ENCODE data around the gene P2RX7. TPM values are rescaled to one million over a fixed set of nuclear protein-coding genes. Genes with fewer than 3 reads are reported as not detected.
A peak's percentile ranks its signal among the peaks of the same experiment; 100 is the strongest.

The P2RX7 gene
- polyA plus RNA-seq, 3 donors, result 12.3 to 66.3 (median 20.5) TPM

DNA sequence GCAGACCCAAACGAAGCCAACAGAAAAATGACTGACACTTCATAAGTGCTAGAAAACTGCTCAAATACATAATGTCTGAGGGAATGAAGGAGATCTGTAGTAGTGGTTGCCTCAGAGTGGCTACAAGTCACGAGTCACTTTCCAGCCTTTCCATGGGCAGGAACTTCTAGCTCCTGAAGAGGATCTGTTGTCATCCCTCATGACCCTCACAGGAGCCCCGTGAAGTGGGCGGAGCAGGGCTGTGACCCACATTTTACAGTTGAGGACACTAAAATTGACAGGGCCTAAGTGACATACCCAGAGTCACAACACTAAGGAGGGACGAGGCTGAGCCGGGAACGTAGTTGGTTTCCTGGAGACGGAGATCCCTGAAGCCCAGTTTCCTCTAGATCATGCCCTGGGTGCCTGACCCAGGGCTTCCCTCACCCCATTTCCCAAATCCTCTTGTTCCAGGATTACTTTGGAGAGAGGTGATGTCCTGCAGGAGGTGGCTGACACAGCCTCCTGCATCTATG is 45.8 kb upstream of the P2RX7 start:
- no peaks in the 10 kb centered on the region for H3K36me3 ChIP-seq (replicated peaks in 1 of 2; ENCODE audit: control insufficient read depth in 1 of 2, insufficient read depth in 2 of 2, low read length in 2 of 2)
- no peak overlapping the region for H3K9ac ChIP-seq (ENCODE audit: insufficient read depth, low read length, poor library complexity, severe bottlenecking)
- Mint-ChIP-seq H3K4me1 (peaks cover 25% of the 10 kb centered on the region), H3K27ac (peak overlapping the region in 1 of 7 donors; percentile 37), H3K4me3 (no peak overlapping the region), H3K9me3 (no peaks in the 10 kb centered on the region), H3K36me3 (no peaks in the 10 kb centered on the region), H3K27me3 (ENCODE audit: low read depth in 3 of 3) (peaks cover 0 to 8% (median 0%) of the 10 kb centered on the region in 3 donors)
- peaks cover 12 to 18% of the 10 kb centered on the region in 2 donors for H3K4me1 ChIP-seq (ENCODE audit: control insufficient read depth in 1 of 2, insufficient read depth in 2 of 2, low read length in 2 of 2)
- H2AFZ ChIP-seq (ENCODE audit: insufficient read depth, low read depth, low read length, poor library complexity, severe bottlenecking), result peak overlapping the region; percentile 56
- TF ChIP-seq, protein P1, sequence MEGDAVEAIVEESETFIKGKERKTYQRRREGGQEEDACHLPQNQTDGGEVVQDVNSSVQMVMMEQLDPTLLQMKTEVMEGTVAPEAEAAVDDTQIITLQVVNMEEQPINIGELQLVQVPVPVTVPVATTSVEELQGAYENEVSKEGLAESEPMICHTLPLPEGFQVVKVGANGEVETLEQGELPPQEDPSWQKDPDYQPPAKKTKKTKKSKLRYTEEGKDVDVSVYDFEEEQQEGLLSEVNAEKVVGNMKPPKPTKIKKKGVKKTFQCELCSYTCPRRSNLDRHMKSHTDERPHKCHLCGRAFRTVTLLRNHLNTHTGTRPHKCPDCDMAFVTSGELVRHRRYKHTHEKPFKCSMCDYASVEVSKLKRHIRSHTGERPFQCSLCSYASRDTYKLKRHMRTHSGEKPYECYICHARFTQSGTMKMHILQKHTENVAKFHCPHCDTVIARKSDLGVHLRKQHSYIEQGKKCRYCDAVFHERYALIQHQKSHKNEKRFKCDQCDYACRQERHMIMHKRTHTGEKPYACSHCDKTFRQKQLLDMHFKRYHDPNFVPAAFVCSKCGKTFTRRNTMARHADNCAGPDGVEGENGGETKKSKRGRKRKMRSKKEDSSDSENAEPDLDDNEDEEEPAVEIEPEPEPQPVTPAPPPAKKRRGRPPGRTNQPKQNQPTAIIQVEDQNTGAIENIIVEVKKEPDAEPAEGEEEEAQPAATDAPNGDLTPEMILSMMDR (IDR thresholded peaks at IDR 0.05), result no peak
- intact Hi-C loops (cut with micrococcal nuclease), result no loop called here
- no peaks in the 10 kb centered on the region for H3K9me3 ChIP-seq (replicated peaks in 1 of 2; ENCODE audit: control insufficient read depth in 1 of 2, insufficient read depth in 1 of 2, low read length in 2 of 2)
- H3K27ac ChIP-seq (ENCODE audit: low read depth in 1 of 2, low read length in 2 of 2), result peak overlapping the region in 1 of 2 donors; percentile 12
- 87% methylated on average over 3 of the region's 8 CpGs for WGBS (ENCODE audit: insufficient coverage)
- H4K20me1 ChIP-seq (ENCODE audit: insufficient read depth, low read length), result no peaks in the 10 kb centered on the region
- H3K4me2 ChIP-seq (replicated peaks; ENCODE audit: extremely low read depth, low read length, poor library complexity, severe bottlenecking), result no peak overlapping the region
- H3K79me2 ChIP-seq (ENCODE audit: insufficient read depth, low read length), result no peaks in the 10 kb centered on the region
- H3K27me3 ChIP-seq (ENCODE audit: control insufficient read depth in 2 of 2, insufficient read depth in 2 of 2, low read length in 2 of 2), result no peaks in the 10 kb centered on the region
- DNase-seq, result no peak
- no peak overlapping the region for H3K4me3 ChIP-seq (replicated peaks in 1 of 3; ENCODE audit: low read depth in 2 of 3, low read length in 3 of 3)

DNA sequence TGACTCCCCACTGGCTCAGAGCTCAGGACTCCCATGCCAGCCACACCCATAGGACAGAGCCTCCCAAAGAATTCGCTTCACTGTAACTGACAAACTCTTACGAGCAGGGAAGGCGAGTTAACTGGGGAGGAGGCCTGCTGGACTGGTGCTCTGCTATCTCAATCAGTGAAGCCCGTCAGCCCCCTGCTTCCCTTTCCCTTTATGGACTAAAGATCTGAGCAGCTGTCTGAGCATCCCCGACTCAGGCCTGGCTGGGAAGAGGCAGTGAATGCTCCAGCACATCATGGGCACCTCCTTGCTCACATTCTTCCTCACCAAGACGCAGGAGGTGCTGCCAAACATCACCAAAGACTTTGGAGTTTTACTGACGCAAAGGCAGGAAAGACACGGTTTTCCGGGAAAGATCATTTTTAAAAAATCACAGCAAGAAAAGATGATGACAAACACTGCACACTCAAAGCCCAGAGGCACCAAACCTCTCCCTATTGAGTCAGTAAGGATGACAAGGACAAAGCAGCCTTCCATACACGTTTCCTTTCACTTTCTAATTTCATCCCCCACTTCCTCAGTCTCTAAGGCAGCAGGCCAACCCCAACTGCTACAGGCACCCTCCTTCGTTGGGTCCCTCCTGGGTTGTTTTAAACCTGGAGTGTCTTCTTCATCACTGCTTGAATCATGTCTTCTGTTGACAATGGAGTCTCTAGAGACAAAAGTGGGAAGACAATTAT is 45.0 kb upstream of the P2RX7 start:
- Mint-ChIP-seq H3K27ac (peak overlapping the region; percentile 36 to 79 (median 74)), H3K27me3 (ENCODE audit: low read depth in 3 of 3) (peaks cover 0 to 8% (median 0%) of the 10 kb centered on the region in 3 donors), H3K36me3 (no peaks in the 10 kb centered on the region), H3K4me3 (peak overlapping the region in 1 of 2 donors; percentile 85), H3K4me1 (peaks cover 29% of the 10 kb centered on the region), H3K9me3 (no peaks in the 10 kb centered on the region)
- Histone ChIP-seq H3K4me1 (ENCODE audit: control insufficient read depth in 1 of 2, insufficient read depth in 2 of 2, low read length in 2 of 2) (peaks cover 14 to 20% of the 10 kb centered on the region in 2 donors), H3K27me3 (ENCODE audit: control insufficient read depth in 2 of 2, insufficient read depth in 2 of 2, low read length in 2 of 2) (no peaks in the 10 kb centered on the region), H3K4me3 (replicated peaks in 1 of 3; ENCODE audit: low read depth in 2 of 3, low read length in 3 of 3) (no peak overlapping the region), H3K36me3 (replicated peaks in 1 of 2; ENCODE audit: control insufficient read depth in 1 of 2, insufficient read depth in 2 of 2, low read length in 2 of 2) (no peaks in the 10 kb centered on the region), H3K9me3 (replicated peaks in 1 of 2; ENCODE audit: control insufficient read depth in 1 of 2, insufficient read depth in 1 of 2, low read length in 2 of 2) (no peaks in the 10 kb centered on the region), H4K20me1 (ENCODE audit: insufficient read depth, low read length) (no peaks in the 10 kb centered on the region), H3K79me2 (ENCODE audit: insufficient read depth, low read length) (no peaks in the 10 kb centered on the region), H3K27ac (ENCODE audit: low read depth in 1 of 2, low read length in 2 of 2) (peak overlapping the region in 1 of 2 donors; percentile 12), H3K9ac (ENCODE audit: insufficient read depth, low read length, poor library complexity, severe bottlenecking) (no peak overlapping the region), H2AFZ (ENCODE audit: insufficient read depth, low read depth, low read length, poor library complexity, severe bottlenecking) (peak overlapping the region; percentile 56), H3K4me2 (replicated peaks; ENCODE audit: extremely low read depth, low read length, poor library complexity, severe bottlenecking) (peak overlapping the region; percentile 17)
- TF ChIP-seq, protein P1 (IDR thresholded peaks at IDR 0.05), result no peak
- peak; percentile 36 to 53 (median 42) for DNase-seq
- intact Hi-C loops (cut with micrococcal nuclease), result no loop called here
- WGBS (ENCODE audit: insufficient coverage), result 78% methylated on average over 9 of the region's 11 CpGs
